Gastrocnemius medialis (tissue), 4 donors: ENCODE measurements around the gene C9orf43.

ENCODE experiments used
- CTCF ChIP-seq, 5 experiments: fragments of 450-650 bp in 3 of 5; fragments of 200-600 bp in 2 of 5; sonication (generic) in 2 of 5; IDR thresholded peaks in 4 of 5; conservative IDR thresholded peaks in 1 of 5; 1 replicate in 4 of 5; 2 replicates in 1 of 5; pipeline ENCODE4 v1.5.1; 2016 to 2019; ENCODE audit warnings: antibody characterized with exemption in 5 of 5, mild to moderate bottlenecking in 3 of 5, moderate library complexity in 3 of 5
- POLR2A ChIP-seq, 2 donors: fragments of 450-650 bp; IDR thresholded peaks; one replicate each; pipeline ENCODE4 v1.6.1; 2017; ENCODE audit warnings: antibody characterized with exemption in 2 of 2, mild to moderate bottlenecking in 2 of 2, moderate library complexity in 2 of 2

DNA sequence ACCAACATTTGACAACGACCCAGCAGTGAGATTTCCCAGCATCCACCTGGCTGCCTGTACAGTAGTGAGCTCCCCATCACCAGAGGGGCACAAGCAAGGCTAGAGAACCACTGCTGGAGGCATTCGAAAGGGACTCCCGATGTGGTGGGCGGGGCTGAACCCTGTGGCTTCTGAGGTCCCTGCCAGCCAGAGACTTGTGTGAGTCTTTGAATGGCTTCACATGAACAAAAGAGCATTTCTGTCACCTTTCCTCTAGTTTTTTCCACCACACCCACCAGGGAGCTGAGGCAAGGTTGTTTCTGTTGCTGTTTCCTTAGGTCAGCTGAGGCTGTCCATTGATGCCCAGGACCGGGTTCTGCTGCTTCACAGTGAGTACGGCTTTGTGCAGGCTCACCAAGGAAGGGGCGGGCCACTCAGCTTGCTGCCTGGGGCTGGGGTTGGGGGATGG is 68.7 kb downstream of the C9orf43 start:
- TF ChIP-seq CTCF (IDR thresholded peaks at IDR 0.05 in 4 of 5, conservative IDR thresholded peaks at IDR 0.05 in 1 of 5) (no peak), POLR2A (IDR thresholded peaks at IDR 0.05) (no peak)
